Activated CD4-positive, alpha-beta T cell treated with anti-CD3 and anti-CD28 coated beads for 48 hours (primary cell): ENCODE measurements around the gene GCNA.
A peak's percentile ranks its signal among the peaks of the same experiment; 100 is the strongest.
"Not testable (repeated sequence)": the region's sequence is repeated elsewhere in the genome, so short reads cannot be mapped to it uniquely, and the experiment has no call there.

ENCODE experiments used
- DNase-seq: peaks from one replicate; pipeline ENCODE4 v3.0.0-alpha.2; 2020

Gene GCNA

DNA sequence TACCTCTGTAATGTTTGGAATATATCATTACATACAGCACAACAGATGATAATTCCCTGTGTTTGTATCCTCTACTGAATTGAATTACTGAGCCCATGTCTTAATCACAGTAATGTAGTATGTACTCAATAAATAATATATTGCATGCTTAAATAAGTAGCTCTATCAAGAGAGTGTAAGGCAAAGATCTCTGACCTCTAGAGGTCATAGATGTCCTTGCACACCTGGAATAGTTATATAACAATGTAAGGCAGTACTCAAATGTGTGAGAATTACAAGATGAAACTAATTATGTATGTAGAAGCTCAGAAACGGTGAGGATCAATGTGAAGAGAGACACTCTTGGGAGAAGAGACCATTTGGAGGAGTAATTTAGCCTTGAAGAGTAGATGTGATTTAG, 14.3 kb upstream of the GCNA start:
- DNase-seq = no peak

DNA sequence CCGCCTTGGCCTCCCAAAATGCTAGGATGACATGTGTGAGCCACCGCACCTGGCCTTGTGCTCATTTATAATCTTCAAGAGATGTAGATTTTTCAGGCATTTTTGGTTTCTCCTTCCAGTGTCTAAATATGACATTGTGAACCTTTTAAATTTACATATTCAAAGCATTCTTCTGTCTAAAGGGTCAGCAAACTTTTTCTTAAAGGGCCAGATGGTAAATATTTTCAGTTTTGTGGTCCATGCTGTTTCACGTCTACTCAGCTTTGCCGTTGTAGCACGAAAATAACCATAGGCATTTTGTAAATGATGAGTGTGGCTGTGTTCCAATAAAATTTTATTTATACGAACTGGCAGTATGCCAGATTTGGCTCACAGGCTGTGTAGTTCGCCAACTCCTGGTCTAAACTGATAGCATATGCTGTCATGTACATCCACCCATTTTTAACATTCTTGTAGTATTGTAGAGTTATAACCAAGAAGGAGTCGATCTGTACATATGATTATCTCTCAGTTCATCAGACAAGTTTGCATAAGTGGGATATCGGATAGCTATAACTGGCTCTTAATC, 12.7 kb upstream of the GCNA start:
- DNase-seq = no peak

DNA sequence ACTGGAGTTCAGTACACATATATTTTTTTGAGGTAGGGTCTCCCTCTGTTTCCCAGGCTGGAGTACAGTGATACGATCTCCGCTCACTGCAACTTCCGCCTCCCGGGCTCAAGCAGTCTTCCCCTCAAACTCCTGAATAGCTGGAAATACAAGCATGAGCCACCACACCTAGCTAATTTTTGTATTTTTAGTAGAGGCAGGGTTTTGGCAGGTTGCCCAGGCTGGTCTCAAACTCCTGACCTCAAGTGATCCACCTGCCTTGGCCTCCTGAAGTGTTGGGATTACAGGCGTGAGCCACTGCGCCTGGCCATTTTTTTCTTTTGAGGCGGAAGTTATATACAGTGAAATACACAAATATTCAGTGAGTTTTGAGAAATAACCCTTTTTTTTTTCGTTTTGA, 6.8 kb upstream of the GCNA start:
- not testable (repeated sequence) for DNase-seq

- DNase-seq = no peak
Measured at GRCh38 chrX:71573590-71573989, 4.6 kb upstream of the GCNA start.

DNA sequence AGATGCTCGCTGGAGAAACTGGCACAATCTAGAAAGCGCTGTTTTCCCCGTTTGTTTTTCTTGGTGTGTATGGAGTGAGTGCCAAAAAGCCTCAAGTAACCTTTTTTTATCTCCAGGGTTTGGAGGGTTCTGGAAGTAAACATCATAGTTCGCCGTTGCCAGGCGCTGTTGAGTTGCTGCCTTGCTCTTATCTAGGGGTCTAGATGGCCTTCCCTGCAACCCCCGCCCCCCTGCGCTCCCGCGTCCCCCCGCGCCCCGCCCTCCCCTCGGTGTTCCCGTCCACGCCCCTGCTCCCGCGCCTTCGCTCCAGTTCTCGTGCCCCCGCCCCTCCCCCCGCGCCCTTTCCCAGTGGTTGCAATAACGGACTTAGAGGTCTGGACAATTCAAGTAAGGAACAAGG, 555 bp upstream of the GCNA start:
- no peak for DNase-seq

GRCh38 chrX:71579136-71579989, 1.1 kb downstream of the GCNA start:
- no peak for DNase-seq

- no peak for DNase-seq
Measured at GRCh38 chrX:71579990-71580380, 1.7 kb downstream of the GCNA start.

GRCh38 chrX:71581210-71581609, 3.0 kb downstream of the GCNA start:
- no peak for DNase-seq

- no peak for DNase-seq
Measured at GRCh38 chrX:71586929-71587328, 8.7 kb downstream of the GCNA start.

DNA sequence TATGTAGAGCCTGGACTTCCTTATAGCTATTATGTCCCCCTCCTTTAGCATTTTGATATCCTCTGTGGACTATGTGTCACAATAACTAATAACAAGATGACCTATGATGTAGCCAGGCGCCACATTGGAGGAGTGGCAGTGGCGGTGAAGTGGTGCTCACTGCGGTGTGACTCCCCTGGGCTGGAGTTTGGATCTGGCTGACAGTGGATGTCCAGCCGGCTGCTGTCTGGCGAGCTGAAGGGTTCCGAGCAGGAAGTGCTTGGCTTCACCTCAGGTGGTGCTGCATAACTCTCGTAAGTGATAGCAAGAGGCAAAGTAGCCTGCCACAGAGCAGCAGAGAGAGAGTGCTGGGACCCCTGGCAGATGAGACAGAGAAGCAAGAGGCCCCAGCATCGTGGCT, 15.0 kb downstream of the GCNA start:
- DNase-seq = not testable (repeated sequence)

DNA sequence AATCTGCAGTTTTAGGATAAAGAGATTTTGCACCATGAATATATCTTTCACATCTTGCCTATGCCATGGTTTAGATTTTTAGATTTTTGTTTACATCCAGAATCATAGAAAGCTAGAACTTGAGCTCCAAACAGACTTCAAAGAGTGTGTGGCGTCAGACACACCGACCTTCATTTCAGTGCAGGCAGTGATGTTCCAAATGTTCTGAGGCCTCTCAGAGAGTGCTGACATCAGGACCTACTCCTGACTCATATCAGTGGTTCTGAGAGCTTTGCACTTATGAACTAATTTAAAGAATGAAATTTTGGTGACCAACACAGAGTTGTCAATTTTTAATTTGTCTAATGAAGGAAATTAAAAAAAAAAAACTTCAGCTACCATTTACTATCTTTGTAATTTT, 21.7 kb downstream of the GCNA start:
- no peak for DNase-seq

GRCh38 chrX:71603618-71604017, 25.4 kb downstream of the GCNA start:
- peak; percentile 30 for DNase-seq

GRCh38 chrX:71604141-71604540, 25.9 kb downstream of the GCNA start:
- DNase-seq = no peak

GRCh38 chrX:71604796-71605568, 26.7 kb downstream of the GCNA start:
- no peak for DNase-seq

- no peak for DNase-seq
Measured at GRCh38 chrX:71606536-71607216, 28.4 kb downstream of the GCNA start.

DNA sequence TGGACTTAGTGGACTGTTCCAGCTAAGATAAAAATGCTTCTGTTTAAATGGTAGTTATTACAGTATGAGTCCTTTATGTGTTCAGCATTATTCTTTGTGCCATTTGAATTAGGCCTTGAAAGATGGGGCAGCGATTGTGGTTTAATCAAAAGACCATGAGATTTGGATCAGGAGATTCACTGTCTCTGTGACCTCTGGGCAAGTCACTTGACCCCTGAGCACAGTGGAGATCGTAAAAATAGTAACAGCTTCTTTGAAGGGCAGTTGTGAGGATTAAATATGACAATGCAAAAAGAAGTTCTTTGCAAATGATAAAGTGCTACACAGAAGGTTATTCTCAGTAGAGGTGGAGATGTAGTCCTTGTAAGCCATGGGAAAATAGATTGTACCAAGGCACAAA, 29.3 kb downstream of the GCNA start:
- DNase-seq = no peak

DNA sequence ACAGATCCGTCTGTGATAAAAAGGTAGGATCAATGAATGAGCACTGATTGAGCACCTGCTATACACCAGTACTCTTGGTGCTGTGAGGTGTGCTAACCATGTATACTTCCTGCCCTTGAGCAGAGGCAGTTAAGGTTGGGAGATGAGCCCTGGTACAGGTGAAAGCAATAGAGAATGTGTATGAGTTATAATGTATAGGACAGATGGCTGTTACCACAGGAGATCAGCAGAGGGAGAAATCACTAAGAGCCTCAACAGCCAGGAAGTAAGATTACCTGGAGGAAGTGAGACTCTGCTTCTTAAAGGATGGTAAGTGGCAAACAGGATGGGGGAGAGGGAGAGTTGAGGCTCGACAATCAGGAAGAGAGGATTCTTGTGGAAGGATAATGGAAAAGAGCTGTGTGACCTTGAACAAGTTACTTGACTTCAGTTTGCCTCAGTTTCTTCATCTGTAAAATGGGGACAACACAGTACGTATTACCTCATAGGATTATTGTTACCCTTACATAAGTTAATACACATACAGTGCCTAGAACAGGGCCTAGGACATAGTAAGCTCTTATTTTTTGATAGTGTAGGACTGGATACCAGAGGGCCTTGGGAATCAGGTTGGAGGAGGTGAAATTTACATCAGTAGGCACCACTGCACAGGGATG, 31.0 kb downstream of the GCNA start:
- no peak for DNase-seq

GRCh38 chrX:71611736-71612135, 33.5 kb downstream of the GCNA start:
- DNase-seq = not testable (repeated sequence)

GRCh38 chrX:71612256-71612655, 34.0 kb downstream of the GCNA start:
- DNase-seq = no peak

GRCh38 chrX:71615056-71615455, 36.8 kb downstream of the GCNA start:
- DNase-seq = no peak

DNA sequence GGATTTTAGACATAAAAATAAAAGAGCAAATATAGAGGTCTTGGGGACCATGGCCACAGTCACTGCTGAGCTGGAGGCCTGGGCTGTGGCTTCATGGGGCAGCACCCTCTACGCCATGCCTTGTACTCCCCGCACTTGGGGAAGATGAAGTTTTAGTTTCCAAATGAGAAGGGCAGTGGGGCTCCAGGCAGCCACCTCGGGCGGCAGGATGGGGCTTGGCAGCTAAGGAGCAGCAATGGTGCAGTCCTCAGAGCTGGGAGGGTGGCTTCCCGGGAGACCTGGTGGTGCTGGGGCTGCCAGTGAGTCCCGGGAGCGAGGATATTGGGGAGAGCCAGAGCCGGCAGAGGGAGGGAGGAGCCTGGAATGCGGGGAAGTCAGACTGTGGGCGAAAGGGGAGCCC, 37.7 kb downstream of the GCNA start:
- no peak for DNase-seq

GRCh38 chrX:71616672-71617529, 38.7 kb downstream of the GCNA start:
- no peak for DNase-seq
